Uterus (tissue), 4 donors: ENCODE data around the gene SLC13A3. TPM values are rescaled to one million over a fixed set of nuclear protein-coding genes. Genes with fewer than 3 reads are reported as not detected.

Source experiments
- DNase-seq, 2 donors: peaks; one replicate each; pipeline ENCODE4 v3.0.0-alpha.2; 2019 to 2020
- H3K27ac ChIP-seq, 2 donors: fragments of 200-600 bp; sonication (generic); 1 replicate in 1 of 2; 2 replicates in 1 of 2; pipeline ENCODE4 v1.5.1; 2016 to 2018
- H3K27me3 ChIP-seq, 2 donors: fragments of 200-600 bp; sonication (generic); one replicate each; pipeline ENCODE4 v1.5.1; 2018 to 2019; ENCODE audit warnings: control low read depth in 1 of 2
- H3K36me3 ChIP-seq, 2 donors: fragments of 200-600 bp; sonication (generic); one replicate each; pipeline ENCODE4 v1.5.1; 2019; ENCODE audit warnings: control low read depth in 1 of 2
- H3K4me1 ChIP-seq, 2 donors: fragments of 200-600 bp; sonication (generic); one replicate each; pipeline ENCODE4 v1.5.1; 2018 to 2019; ENCODE audit warnings: control low read depth in 1 of 2
- H3K4me3 ChIP-seq, 2 donors: fragments of 200-600 bp; sonication (generic); 1 replicate in 1 of 2; 2 replicates in 1 of 2; pipeline ENCODE4 v1.5.1; 2018 to 2019; ENCODE audit warnings: mild to moderate bottlenecking in 1 of 2
- H3K9me3 ChIP-seq, 2 donors: fragments of 200-600 bp; sonication (generic); one replicate each; pipeline ENCODE4 v1.5.1; 2019; ENCODE audit warnings: control low read depth in 1 of 2
- CTCF ChIP-seq, 4 experiments: fragments of 200-600 bp in 2 of 4; fragments of 450-650 bp in 2 of 4; sonication (generic) in 2 of 4; IDR thresholded peaks; one replicate each; pipeline ENCODE4 v1.5.1; 2016 to 2019; ENCODE audit warnings: antibody characterized with exemption in 4 of 4, mild to moderate bottlenecking in 2 of 4, moderate library complexity in 1 of 4
- POLR2A ChIP-seq, 2 donors: fragments of 450-650 bp; IDR thresholded peaks; one replicate each; pipeline ENCODE4 v1.6.1; 2016; ENCODE audit warnings: antibody characterized with exemption in 2 of 2, mild to moderate bottlenecking in 1 of 2, moderate library complexity in 1 of 2
- intact Hi-C: fragments of 100-400 bp; cut with DNase I; formaldehyde crosslinking; loops from one replicate; pipeline ENCODE4 v1.15.1; 2023; ENCODE audit warnings: low total_unique reads
- total RNA-seq, 4 donors: library from RNA; depleted of rRNA in 3 of 4; stranded (reverse); fragments of >200 nt in 3 of 4; gene quantifications; one replicate each; pipeline versions ENCODE4 v1.1.0 to v1.2.4, GENCODE V29; 2014 to 2023
- donor health status: DM: yes; HTN: yes; CAD: no.

Gene SLC13A3
- total RNA-seq, 4 donors from 2014 or later, result under 0.01 to 4.2 (median 4.2) TPM; not detected in 1

- Histone ChIP-seq H3K9me3 (no peaks in the 10 kb centered on the region), H3K27me3 (no peaks in the 10 kb centered on the region), H3K36me3 (no peaks in the 10 kb centered on the region), H3K27ac (no peak overlapping the region), H3K4me1 (no peaks in the 10 kb centered on the region), H3K4me3 (no peak overlapping the region)
- no peak for TF ChIP-seq POLR2A (IDR thresholded peaks at IDR 0.05)
- TF ChIP-seq CTCF (IDR thresholded peaks at IDR 0.05), result no peak
- intact Hi-C loops, result no loop called here
- no peak for DNase-seq
Observed at GRCh38 chr20:46605181-46605580, 46.1 kb downstream of the SLC13A3 start.

GRCh38 chr20:46604551-46605133 lies 46.6 kb downstream of the SLC13A3 start:
- TF ChIP-seq CTCF (IDR thresholded peaks at IDR 0.05), result no peak
- TF ChIP-seq POLR2A (IDR thresholded peaks at IDR 0.05), result no peak
- Histone ChIP-seq H3K9me3 (no peaks in the 10 kb centered on the region), H3K36me3 (no peaks in the 10 kb centered on the region), H3K27me3 (no peaks in the 10 kb centered on the region), H3K4me1 (no peaks in the 10 kb centered on the region), H3K27ac (no peak overlapping the region), H3K4me3 (no peak overlapping the region)
- intact Hi-C loops, result no loop called here
- DNase-seq, result no peak

GRCh38 chr20:46602429-46602828 lies 48.8 kb downstream of the SLC13A3 start:
- intact Hi-C loops, result no loop called here

GRCh38 chr20:46601603-46602122 lies 49.6 kb downstream of the SLC13A3 start:
- intact Hi-C loops, result no loop called here
- Histone ChIP-seq H3K4me1 (no peaks in the 10 kb centered on the region), H3K36me3 (no peaks in the 10 kb centered on the region), H3K27ac (no peak overlapping the region), H3K4me3 (no peak overlapping the region), H3K9me3 (no peaks in the 10 kb centered on the region), H3K27me3 (no peaks in the 10 kb centered on the region)
- no peak for DNase-seq
- TF ChIP-seq POLR2A (IDR thresholded peaks at IDR 0.05) (no peak), CTCF (IDR thresholded peaks at IDR 0.05) (no peak)

More at GRCh38 chr20:46602429-46602828, 48.8 kb downstream of the SLC13A3 start:
- H3K27me3 ChIP-seq, result no peaks in the 10 kb centered on the region
- no peak overlapping the region for H3K27ac ChIP-seq
- H3K9me3 ChIP-seq, result no peaks in the 10 kb centered on the region
- H3K36me3 ChIP-seq, result no peaks in the 10 kb centered on the region
- no peaks in the 10 kb centered on the region for H3K4me1 ChIP-seq
- no peak overlapping the region for H3K4me3 ChIP-seq
- no peak for DNase-seq
- TF ChIP-seq POLR2A (IDR thresholded peaks at IDR 0.05) (no peak), CTCF (IDR thresholded peaks at IDR 0.05) (no peak)

GRCh38 chr20:46600286-46600752 lies 50.9 kb downstream of the SLC13A3 start:
- no peaks in the 10 kb centered on the region for H3K36me3 ChIP-seq
- intact Hi-C loops, result no loop called here
- TF ChIP-seq POLR2A (IDR thresholded peaks at IDR 0.05) (no peak), CTCF (IDR thresholded peaks at IDR 0.05) (no peak)
- no peaks in the 10 kb centered on the region for H3K27me3 ChIP-seq
- H3K9me3 ChIP-seq, result no peaks in the 10 kb centered on the region
- H3K4me1 ChIP-seq, result no peaks in the 10 kb centered on the region
- no peak for DNase-seq
- H3K27ac ChIP-seq, result no peak overlapping the region
- no peak overlapping the region for H3K4me3 ChIP-seq
